ENCODE data around the gene HYLS1.

GRCh38 chr11:125892994-125893393, 5.5 kb downstream of the HYLS1 start:
- TF ChIP-seq ISL1 (CRISPR knock-in tag; IDR thresholded peaks at IDR 0.05): no peak
- TF ChIP-seq PATZ1 (CRISPR knock-in tag; IDR thresholded peaks at IDR 0.05; ENCODE audit: borderline replicate concordance): no peak
- TF ChIP-seq ZFP3 (CRISPR knock-in tag; IDR thresholded peaks at IDR 0.05): no peak
- TF ChIP-seq ZFP30 (CRISPR knock-in tag; IDR thresholded peaks at IDR 0.05): no peak
- TF ChIP-seq BACH2 (CRISPR knock-in tag; IDR thresholded peaks at IDR 0.05; ENCODE audit: borderline replicate concordance): no peak
- TF ChIP-seq TSHZ2 (CRISPR knock-in tag; IDR thresholded peaks at IDR 0.05): no peak

Measured in SK-N-SH treated with all-trans-retinoic acid at 6 μM for 48 hours (cell line).